A673 (cell line): ENCODE measurements around the gene SULT1B1.

Experiments used
- EZH2 ChIP-seq: fragments of 200-600 bp; sonication (generic); IDR thresholded peaks from 2 replicates; pipeline ENCODE4 v1.6.1; 2017; ENCODE audit warnings: borderline replicate concordance, low read depth, mild to moderate bottlenecking, mixed read lengths, antibody characterized with exemption, low read length; ENCODE audit not compliant: poor library complexity, severe bottlenecking
- TF ChIP-seq, protein P1 (sequence below): fragments of 300-800, 200-600 bp; sonication (generic); conservative IDR thresholded peaks from 2 replicates; pipeline ENCODE4 v1.5.1; 2017; ENCODE audit warnings: low read depth, mild to moderate bottlenecking, antibody characterized with exemption, low read length, moderate library complexity, mixed read lengths

- TF ChIP-seq, protein P1, sequence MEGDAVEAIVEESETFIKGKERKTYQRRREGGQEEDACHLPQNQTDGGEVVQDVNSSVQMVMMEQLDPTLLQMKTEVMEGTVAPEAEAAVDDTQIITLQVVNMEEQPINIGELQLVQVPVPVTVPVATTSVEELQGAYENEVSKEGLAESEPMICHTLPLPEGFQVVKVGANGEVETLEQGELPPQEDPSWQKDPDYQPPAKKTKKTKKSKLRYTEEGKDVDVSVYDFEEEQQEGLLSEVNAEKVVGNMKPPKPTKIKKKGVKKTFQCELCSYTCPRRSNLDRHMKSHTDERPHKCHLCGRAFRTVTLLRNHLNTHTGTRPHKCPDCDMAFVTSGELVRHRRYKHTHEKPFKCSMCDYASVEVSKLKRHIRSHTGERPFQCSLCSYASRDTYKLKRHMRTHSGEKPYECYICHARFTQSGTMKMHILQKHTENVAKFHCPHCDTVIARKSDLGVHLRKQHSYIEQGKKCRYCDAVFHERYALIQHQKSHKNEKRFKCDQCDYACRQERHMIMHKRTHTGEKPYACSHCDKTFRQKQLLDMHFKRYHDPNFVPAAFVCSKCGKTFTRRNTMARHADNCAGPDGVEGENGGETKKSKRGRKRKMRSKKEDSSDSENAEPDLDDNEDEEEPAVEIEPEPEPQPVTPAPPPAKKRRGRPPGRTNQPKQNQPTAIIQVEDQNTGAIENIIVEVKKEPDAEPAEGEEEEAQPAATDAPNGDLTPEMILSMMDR: no peak
- TF ChIP-seq EZH2: no peak
Measured at GRCh38 chr4:69782651-69783310, 22.4 kb upstream of the SULT1B1 start.
